ENCODE data around the gene ABCG4.

GRCh38 chr11:119193001-119193400, 44.1 kb downstream of the ABCG4 start:
- TF ChIP-seq EZH2 (IDR thresholded peaks at IDR 0.05; ENCODE audit: borderline replicate concordance, insufficient read depth, low read length, poor library complexity, severe bottlenecking), result no peak
- TF ChIP-seq, protein P1, sequence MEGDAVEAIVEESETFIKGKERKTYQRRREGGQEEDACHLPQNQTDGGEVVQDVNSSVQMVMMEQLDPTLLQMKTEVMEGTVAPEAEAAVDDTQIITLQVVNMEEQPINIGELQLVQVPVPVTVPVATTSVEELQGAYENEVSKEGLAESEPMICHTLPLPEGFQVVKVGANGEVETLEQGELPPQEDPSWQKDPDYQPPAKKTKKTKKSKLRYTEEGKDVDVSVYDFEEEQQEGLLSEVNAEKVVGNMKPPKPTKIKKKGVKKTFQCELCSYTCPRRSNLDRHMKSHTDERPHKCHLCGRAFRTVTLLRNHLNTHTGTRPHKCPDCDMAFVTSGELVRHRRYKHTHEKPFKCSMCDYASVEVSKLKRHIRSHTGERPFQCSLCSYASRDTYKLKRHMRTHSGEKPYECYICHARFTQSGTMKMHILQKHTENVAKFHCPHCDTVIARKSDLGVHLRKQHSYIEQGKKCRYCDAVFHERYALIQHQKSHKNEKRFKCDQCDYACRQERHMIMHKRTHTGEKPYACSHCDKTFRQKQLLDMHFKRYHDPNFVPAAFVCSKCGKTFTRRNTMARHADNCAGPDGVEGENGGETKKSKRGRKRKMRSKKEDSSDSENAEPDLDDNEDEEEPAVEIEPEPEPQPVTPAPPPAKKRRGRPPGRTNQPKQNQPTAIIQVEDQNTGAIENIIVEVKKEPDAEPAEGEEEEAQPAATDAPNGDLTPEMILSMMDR (IDR thresholded peaks at IDR 0.05; ENCODE audit: poor library complexity, severe bottlenecking), result no peak
- TF ChIP-seq POLR2AphosphoS5 (IDR thresholded peaks at IDR 0.05), result no peak
- no peak for TF ChIP-seq SMC3 (conservative IDR thresholded peaks at IDR 0.05; ENCODE audit: poor library complexity)
- TF ChIP-seq, protein P2, sequence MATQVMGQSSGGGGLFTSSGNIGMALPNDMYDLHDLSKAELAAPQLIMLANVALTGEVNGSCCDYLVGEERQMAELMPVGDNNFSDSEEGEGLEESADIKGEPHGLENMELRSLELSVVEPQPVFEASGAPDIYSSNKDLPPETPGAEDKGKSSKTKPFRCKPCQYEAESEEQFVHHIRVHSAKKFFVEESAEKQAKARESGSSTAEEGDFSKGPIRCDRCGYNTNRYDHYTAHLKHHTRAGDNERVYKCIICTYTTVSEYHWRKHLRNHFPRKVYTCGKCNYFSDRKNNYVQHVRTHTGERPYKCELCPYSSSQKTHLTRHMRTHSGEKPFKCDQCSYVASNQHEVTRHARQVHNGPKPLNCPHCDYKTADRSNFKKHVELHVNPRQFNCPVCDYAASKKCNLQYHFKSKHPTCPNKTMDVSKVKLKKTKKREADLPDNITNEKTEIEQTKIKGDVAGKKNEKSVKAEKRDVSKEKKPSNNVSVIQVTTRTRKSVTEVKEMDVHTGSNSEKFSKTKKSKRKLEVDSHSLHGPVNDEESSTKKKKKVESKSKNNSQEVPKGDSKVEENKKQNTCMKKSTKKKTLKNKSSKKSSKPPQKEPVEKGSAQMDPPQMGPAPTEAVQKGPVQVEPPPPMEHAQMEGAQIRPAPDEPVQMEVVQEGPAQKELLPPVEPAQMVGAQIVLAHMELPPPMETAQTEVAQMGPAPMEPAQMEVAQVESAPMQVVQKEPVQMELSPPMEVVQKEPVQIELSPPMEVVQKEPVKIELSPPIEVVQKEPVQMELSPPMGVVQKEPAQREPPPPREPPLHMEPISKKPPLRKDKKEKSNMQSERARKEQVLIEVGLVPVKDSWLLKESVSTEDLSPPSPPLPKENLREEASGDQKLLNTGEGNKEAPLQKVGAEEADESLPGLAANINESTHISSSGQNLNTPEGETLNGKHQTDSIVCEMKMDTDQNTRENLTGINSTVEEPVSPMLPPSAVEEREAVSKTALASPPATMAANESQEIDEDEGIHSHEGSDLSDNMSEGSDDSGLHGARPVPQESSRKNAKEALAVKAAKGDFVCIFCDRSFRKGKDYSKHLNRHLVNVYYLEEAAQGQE (IDR thresholded peaks at IDR 0.05; ENCODE audit: borderline replicate concordance), result no peak

All from neural cell (in vitro differentiated cells).